HepG2 (cell line): ENCODE data around the gene IQSEC1. TPM values are rescaled to one million over a fixed set of nuclear protein-coding genes. Genes with fewer than 3 reads are reported as not detected.

ENCODE experiments used
- ATAC-seq: fragments of 200-7000 bp; cut with Tn5 transposase; 3 replicates; pipeline ENCODE4 v1.9.1; 2020; ENCODE audit warnings: mild to moderate bottlenecking, moderate library complexity
- BruUV-seq: library from RNA; stranded (reverse); fragments of 400-500 nt; replicated peaks from 2 replicates; lab custom pipeline; 2021; lab: Mats Ljungman, UMichigan
- CTCF ChIA-PET: fragments of 300-600 bp; formaldehyde crosslinking; extraction: SDS; loops from one replicate; lab custom pipeline; 2021; ENCODE audit warnings: low total read pairs, inconsistent platforms, low intra/inter-chr PET ratio; lab: Yijun Ruan, JAX
- POLR2A ChIA-PET: fragments of 350-600 bp; sonication (Branson Sonifier 250); formaldehyde crosslinking; loops from one replicate; lab custom pipeline; 2020; ENCODE audit warnings: antibody characterized with exemption, inconsistent platforms; lab: Yijun Ruan, JAX
- DNase-seq: peaks from one replicate; pipeline ENCODE4 v3.0.0-alpha.2; 2015; ENCODE audit warnings: low spot score
- FAIRE-seq: peaks from 3 replicates; lab custom pipeline; 2011; peaks lifted over from hg19 to GRCh38; lab: Jason Lieb, UNC
- H2AFZ ChIP-seq: one replicate; pipeline ENCODE4 v1.6.1; 2011; ENCODE audit warnings: low read length, inconsistent platforms
- H3K27ac ChIP-seq: fragments of 300-600 bp; 3 replicates; pipeline ENCODE4 v1.8.0; 2011; ENCODE audit warnings: mixed run types, mild to moderate bottlenecking, mixed read lengths, low read length, inconsistent platforms; ENCODE audit not compliant: insufficient read depth; ENCODE audit errors: extremely low read length
- H3K27me3 ChIP-seq, 2 experiments: fragments of 200-600 bp in 1 of 2; 2 replicates in 1 of 2; 3 replicates in 1 of 2; pipeline versions ENCODE4 v1.6.0 to v1.8.0; 2011; ENCODE audit warnings: low read length in 2 of 2, mild to moderate bottlenecking in 2 of 2, moderate library complexity in 2 of 2, inconsistent platforms in 1 of 2; ENCODE audit not compliant: insufficient read depth in 2 of 2, control insufficient read depth in 1 of 2
- H3K36me3 ChIP-seq, 2 experiments: fragments of 200-600 bp in 1 of 2; replicated peaks in 1 of 2; 2 replicates in 1 of 2; 3 replicates in 1 of 2; pipeline versions ENCODE4 v1.5.1 to v1.8.0; 2011; ENCODE audit warnings: low read length in 2 of 2, inconsistent platforms in 1 of 2; ENCODE audit not compliant: insufficient read depth in 2 of 2, control insufficient read depth in 1 of 2
- H3K4me1 ChIP-seq: 2 replicates; pipeline ENCODE4 v1.5.1; 2012; ENCODE audit warnings: low read length, inconsistent platforms; ENCODE audit not compliant: insufficient read depth
- H3K4me2 ChIP-seq: 2 replicates; pipeline ENCODE4 v1.6.0; 2011; ENCODE audit warnings: low read depth, low read length, inconsistent platforms
- H3K4me3 ChIP-seq, 3 experiments: fragments of 200-600 bp in 1 of 3; sonication (generic), shearing (Covaris generic) in 1 of 3; replicated peaks in 1 of 3; 2 replicates each; pipeline ENCODE4 v1.5.1; 2011 to 2016; ENCODE audit warnings: low read length in 3 of 3, inconsistent platforms in 2 of 3, low read depth in 2 of 3, mild to moderate bottlenecking in 2 of 3, control low read depth in 1 of 3, mixed read lengths in 1 of 3; ENCODE audit not compliant: insufficient read depth in 1 of 3
- H3K79me2 ChIP-seq: one replicate; pipeline ENCODE4 v1.6.1; 2011; ENCODE audit warnings: low read length, inconsistent platforms; ENCODE audit not compliant: insufficient read depth
- H3K9ac ChIP-seq: 2 replicates; pipeline ENCODE4 v1.6.0; 2011; ENCODE audit warnings: mild to moderate bottlenecking, low read depth, low read length, inconsistent platforms; ENCODE audit not compliant: insufficient read depth
- H3K9me3 ChIP-seq: 2 replicates; pipeline ENCODE4 v1.5.1; 2012; ENCODE audit warnings: mild to moderate bottlenecking, low read length
- H4K20me1 ChIP-seq: 2 replicates; pipeline ENCODE4 v1.6.0; 2011; ENCODE audit warnings: inconsistent platforms, mild to moderate bottlenecking, low read length, moderate library complexity; ENCODE audit not compliant: insufficient read depth
- HDAC2 ChIP-seq: sonication (generic); formaldehyde crosslinking; IDR thresholded peaks from 2 replicates; pipeline ENCODE4 v1.4.0; 2020; ENCODE audit warnings: missing genetic modification reagents
- SNAPC2 ChIP-seq: sonication (generic); formaldehyde crosslinking; IDR thresholded peaks from 2 replicates; pipeline ENCODE4 v1.8.1; 2022; ENCODE audit warnings: mild to moderate bottlenecking, missing genetic modification reagents
- ZNF224 ChIP-seq: sonication (generic); formaldehyde crosslinking; IDR thresholded peaks from 2 replicates; pipeline ENCODE4 v1.5.0; 2020; ENCODE audit warnings: mild to moderate bottlenecking, missing genetic modification reagents
- WGBS: methylation state at CpG from one replicate; pipeline ENCODE4 v1.1.6; 2017; ENCODE audit warnings: low lambda C conversion rate; 5-methylcytosine and 5-hydroxymethylcytosine counted together
- in situ Hi-C: cut with HindIII; loops from 2 replicates; pipeline ENCODE4 v1.10.0; 2017; ENCODE audit warnings: low pct_unique_long_range_greater_than_20kb; ENCODE audit not compliant: extremely low pct_ligation_motif_present
- intact Hi-C: fragments of 100-400 bp; cut with micrococcal nuclease; formaldehyde crosslinking; loops from one replicate; pipeline ENCODE4 v1.10.0; 2022; ENCODE audit not compliant: unreplicated experiment
- polyA plus RNA-seq, 8 experiments: library from polyadenylated mRNA; depleted of rRNA in 3 of 8; stranded (reverse) in 7 of 8; unstranded in 1 of 8; fragments of >200 nt; fragmentation: Illumina TruSeq in 4 of 8; extraction: Trizol in 4 of 8; gene quantifications; 2 replicates each; pipeline versions ENCODE4 v1.2.1 to v1.2.3, GENCODE V29; 2011 to 2016; ENCODE audit warnings: low read depth in 4 of 8, missing spikeins in 1 of 8, mixed read lengths in 1 of 8; ENCODE audit not compliant: insufficient read depth in 1 of 8
- total RNA-seq, 5 experiments: library from RNA; depleted of rRNA; stranded (reverse); fragments of >200 nt; fragmentation: Illumina TruSeq; extraction: Trizol; gene quantifications; 2 replicates each; pipeline ENCODE4 v1.2.3, GENCODE V29; 2016; ENCODE audit warnings: low read depth in 1 of 5
- TF ChIP-seq, protein P1 (sequence below): sonication (generic); formaldehyde crosslinking; IDR thresholded peaks from 2 replicates; pipeline ENCODE4 v1.5.0; 2020; ENCODE audit warnings: missing genetic modification reagents
- TF ChIP-seq, protein P2 (sequence below): sonication (generic); formaldehyde crosslinking; IDR thresholded peaks from 2 replicates; pipeline ENCODE4 v1.5.0; 2020; ENCODE audit warnings: missing genetic modification reagents, mild to moderate bottlenecking, borderline replicate concordance

The IQSEC1 gene
- total and polyA plus RNA-seq, 2 of the 13 experiments (the other 11 are each of a cell fraction or from before 2014, with no cell fraction given), result 17.4 to 20.2 TPM

DNA sequence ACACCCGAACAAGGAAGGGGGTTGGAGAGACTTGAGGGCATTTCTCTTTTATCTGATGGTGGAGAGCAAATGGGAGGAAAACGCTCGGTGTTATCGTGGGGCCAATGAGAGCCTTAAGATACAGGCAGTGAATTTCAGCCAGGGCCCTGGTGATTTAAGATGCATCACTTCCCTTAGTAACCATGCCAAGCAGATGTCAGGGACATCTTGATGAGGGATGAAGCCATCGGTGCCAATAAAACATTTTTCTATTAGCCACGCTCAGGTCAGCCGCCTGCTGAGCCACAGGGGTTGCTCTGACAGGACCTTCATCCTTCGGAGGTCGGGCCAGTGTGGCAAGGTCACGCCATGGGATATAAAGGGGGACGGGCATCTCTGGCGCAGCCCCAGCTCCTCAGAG, 10.6 kb downstream of the IQSEC1 start:
- H3K79me2 ChIP-seq, result no peaks in the 10 kb centered on the region
- DNase-seq (no peak), ATAC-seq (no peak), FAIRE-seq (no peak)
- H3K36me3 ChIP-seq, result no peaks in the 10 kb centered on the region
- H2AFZ ChIP-seq, result no peak overlapping the region
- H3K4me1 ChIP-seq, result no peaks in the 10 kb centered on the region
- H3K27me3 ChIP-seq, result no peaks in the 10 kb centered on the region
- POLR2A ChIA-PET, result no interaction called here
- H3K9me3 ChIP-seq, result no peaks in the 10 kb centered on the region
- no peak overlapping the region for H3K9ac ChIP-seq
- no peak overlapping the region for H3K4me2 ChIP-seq
- H3K27ac ChIP-seq, result no peak overlapping the region
- in situ Hi-C loops, result no loop called here
- 95% methylated on average over 9 of the region's 12 CpGs for WGBS
- no peak for TF ChIP-seq SNAPC2 (CRISPR knock-in tag)
- no peak for TF ChIP-seq HDAC2 (CRISPR knock-in tag)
- TF ChIP-seq, protein P1, sequence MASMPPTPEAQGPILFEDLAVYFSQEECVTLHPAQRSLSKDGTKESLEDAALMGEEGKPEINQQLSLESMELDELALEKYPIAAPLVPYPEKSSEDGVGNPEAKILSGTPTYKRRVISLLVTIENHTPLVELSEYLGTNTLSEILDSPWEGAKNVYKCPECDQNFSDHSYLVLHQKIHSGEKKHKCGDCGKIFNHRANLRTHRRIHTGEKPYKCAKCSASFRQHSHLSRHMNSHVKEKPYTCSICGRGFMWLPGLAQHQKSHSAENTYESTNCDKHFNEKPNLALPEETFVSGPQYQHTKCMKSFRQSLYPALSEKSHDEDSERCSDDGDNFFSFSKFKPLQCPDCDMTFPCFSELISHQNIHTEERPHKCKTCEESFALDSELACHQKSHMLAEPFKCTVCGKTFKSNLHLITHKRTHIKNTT (CRISPR knock-in tag), result no peak
- TF ChIP-seq ZNF224 (CRISPR knock-in tag), result no peak
- TF ChIP-seq, protein P2, sequence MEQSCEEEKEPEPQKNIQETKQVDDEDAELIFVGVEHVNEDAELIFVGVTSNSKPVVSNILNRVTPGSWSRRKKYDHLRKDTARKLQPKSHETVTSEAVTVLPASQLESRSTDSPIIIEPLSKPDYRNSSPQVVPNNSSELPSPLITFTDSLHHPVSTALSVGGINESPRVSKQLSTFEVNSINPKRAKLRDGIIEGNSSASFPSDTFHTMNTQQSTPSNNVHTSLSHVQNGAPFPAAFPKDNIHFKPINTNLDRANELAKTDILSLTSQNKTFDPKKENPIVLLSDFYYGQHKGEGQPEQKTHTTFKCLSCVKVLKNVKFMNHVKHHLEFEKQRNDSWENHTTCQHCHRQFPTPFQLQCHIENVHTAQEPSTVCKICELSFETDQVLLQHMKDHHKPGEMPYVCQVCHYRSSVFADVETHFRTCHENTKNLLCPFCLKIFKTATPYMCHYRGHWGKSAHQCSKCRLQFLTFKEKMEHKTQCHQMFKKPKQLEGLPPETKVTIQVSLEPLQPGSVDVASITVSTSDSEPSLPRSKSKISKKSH (CRISPR knock-in tag), result no peak
- TF ChIP-seq, all 625 proteins: peak for 0
- CTCF ChIA-PET, result no interaction called here
- H3K4me3 ChIP-seq, result no peak overlapping the region
- H4K20me1 ChIP-seq, result no peaks in the 10 kb centered on the region
- no TSS peak for BruUV-seq
- intact Hi-C loops, result no loop called here
